ENCODE measurements around the gene PRKAB1.
"Not testable (repeated sequence)": the region's sequence is repeated elsewhere in the genome, so short reads cannot be mapped to it uniquely, and the experiment has no call there.

The PRKAB1 gene, protein sequence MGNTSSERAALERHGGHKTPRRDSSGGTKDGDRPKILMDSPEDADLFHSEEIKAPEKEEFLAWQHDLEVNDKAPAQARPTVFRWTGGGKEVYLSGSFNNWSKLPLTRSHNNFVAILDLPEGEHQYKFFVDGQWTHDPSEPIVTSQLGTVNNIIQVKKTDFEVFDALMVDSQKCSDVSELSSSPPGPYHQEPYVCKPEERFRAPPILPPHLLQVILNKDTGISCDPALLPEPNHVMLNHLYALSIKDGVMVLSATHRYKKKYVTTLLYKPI

DNA sequence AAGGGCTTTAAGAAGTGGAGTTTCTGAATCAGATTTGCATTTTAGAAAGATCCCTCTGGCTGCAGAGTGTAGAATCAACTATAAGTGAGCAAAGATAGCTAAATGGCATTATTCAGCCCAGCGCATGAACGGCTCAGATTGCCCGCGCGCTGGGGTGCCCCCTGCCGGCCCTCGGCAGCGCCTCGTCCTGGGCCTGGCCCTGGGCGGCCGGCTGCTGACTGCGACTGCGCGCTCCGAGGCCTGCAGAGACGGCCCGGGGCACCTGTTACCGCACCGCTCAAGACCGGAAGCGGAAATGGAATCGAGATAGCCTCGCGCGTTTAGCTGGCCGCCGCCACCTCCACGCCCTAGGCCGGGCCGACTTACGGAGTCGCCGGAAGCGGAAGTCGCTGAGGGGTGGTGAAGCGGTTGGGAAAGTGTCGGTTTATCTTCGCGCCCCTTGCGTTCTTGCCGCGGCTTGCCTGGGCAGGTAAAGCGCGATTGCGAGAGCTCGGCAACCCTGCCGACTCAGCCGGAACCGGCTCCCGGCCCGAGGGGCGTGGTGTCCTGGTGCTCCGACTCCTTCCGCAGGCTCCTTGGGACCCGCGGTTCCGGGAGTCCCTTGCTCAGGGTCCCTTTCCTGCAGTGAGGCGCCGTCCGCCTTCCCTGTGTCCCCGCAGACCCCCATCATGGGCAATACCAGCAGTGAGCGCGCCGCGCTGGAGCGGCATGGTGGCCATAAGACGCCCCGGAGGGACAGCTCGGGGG, at the start of gene PRKAB1:
Gene PRKAB1, plus strand, starts transcription at position 557 of the 747 bp plus-strand sequence. Its CDS starts 112 bp downstream, at position 669.
- DNase-seq (ENCODE audit: low read depth), result peak; percentile 77
- peak within 1 kb of the TSS; percentile 100 for H3K4me3 ChIP-seq (ENCODE audit: control insufficient read depth, low read depth, low read length)
- TF ChIP-seq, protein P1, sequence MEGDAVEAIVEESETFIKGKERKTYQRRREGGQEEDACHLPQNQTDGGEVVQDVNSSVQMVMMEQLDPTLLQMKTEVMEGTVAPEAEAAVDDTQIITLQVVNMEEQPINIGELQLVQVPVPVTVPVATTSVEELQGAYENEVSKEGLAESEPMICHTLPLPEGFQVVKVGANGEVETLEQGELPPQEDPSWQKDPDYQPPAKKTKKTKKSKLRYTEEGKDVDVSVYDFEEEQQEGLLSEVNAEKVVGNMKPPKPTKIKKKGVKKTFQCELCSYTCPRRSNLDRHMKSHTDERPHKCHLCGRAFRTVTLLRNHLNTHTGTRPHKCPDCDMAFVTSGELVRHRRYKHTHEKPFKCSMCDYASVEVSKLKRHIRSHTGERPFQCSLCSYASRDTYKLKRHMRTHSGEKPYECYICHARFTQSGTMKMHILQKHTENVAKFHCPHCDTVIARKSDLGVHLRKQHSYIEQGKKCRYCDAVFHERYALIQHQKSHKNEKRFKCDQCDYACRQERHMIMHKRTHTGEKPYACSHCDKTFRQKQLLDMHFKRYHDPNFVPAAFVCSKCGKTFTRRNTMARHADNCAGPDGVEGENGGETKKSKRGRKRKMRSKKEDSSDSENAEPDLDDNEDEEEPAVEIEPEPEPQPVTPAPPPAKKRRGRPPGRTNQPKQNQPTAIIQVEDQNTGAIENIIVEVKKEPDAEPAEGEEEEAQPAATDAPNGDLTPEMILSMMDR (IDR thresholded peaks at IDR 0.05; ENCODE audit: control insufficient read depth, insufficient read depth, low read depth, low read length, missing control alignments), result peak; percentile 73

DNA sequence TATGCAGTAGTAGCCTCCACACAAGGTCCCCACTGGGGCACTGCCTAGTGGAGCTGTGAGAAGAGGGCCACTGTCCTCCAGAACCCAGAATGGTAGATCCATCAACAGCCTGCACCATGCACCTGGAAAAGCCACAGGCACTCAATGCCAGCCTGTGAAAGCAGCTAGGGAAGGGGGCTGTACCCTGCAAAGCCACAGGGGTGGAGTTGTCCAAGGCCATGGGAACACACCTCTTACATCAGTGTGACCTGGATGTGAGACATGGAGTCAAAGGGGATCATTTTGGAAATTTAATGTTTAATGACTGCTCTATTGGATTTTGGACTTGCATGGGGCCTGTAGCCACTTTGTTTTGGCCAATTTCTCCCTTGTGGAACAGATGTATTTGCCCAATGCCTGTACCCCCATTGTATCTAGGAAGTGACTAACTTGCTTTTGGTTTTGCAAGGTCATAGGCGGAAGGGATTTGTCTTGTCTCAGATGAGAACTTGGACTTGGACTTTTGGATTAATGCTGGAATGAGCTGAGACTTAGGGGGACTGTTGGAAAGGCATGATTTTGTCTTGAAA, 49.5 kb upstream of the PRKAB1 start:
- not testable (repeated sequence) for DNase-seq (ENCODE audit: low read depth); H3K4me3 ChIP-seq (ENCODE audit: control insufficient read depth, low read depth, low read length)

DNA sequence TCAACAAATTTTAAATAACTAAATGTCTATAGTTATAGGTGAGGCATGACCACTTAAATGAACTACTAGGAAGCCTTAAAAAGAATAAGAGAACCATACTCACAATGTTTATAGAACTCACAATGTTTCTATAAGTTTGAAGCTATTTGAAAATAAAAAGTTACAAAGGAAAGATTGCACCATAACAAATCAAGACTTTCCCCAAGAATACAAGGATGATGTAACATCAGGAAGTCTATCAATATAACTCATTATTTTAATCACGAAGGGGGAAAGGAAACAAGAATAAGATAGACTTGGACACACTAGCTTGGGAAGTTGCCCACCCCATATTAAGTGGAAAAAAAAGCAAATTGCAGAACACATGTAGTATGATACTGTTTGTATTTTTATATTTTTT, 47.4 kb upstream of the PRKAB1 start:
- DNase-seq (ENCODE audit: low read depth), result no peak
- TF ChIP-seq, protein P1 (IDR thresholded peaks at IDR 0.05; ENCODE audit: control insufficient read depth, insufficient read depth, low read depth, low read length, missing control alignments), result no peak
- no peak overlapping the region for H3K4me3 ChIP-seq (ENCODE audit: control insufficient read depth, low read depth, low read length)

DNA sequence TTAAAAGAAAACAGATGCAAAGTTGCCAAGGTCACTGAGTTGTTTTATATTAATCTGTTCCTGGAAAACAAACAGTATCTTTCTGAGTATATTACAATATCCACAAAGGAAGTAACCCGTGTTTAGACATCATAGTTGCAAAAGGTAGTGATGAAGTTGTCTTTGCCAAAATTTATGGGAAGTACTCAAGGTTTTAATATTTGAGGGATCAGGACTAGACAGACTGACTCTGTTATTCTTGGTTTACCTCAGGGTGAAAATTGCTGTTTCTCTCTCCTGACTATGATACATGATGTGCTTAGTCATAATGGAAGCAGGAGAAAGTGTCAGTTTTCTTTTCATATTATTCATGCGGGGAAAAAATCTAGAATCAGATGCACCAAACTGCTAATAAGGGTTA, 46.1 kb upstream of the PRKAB1 start:
- TF ChIP-seq, protein P1 (IDR thresholded peaks at IDR 0.05; ENCODE audit: control insufficient read depth, insufficient read depth, low read depth, low read length, missing control alignments), result no peak
- H3K4me3 ChIP-seq (ENCODE audit: control insufficient read depth, low read depth, low read length), result no peak overlapping the region
- no peak for DNase-seq (ENCODE audit: low read depth)

DNA sequence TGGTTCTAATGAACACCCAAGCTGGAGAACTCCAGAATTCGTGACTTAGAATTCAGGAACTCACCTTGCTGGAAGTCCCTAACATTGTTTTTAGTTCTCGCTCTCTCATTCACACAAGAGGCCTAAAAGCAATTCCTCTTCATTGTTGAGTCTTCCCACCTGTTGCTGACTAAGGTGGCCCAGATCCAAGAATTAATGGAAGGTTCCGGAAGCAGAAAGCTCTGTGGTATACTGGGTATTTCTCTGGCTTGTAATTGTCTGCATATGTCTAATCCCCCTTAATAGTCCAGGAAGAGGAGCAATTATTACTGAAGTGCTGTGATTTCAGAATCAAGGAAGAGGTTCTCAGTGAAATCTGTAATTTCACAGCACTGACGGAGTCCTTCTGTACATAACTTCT, 43.0 kb upstream of the PRKAB1 start:
- H3K4me3 ChIP-seq (ENCODE audit: control insufficient read depth, low read depth, low read length), result no peak overlapping the region
- TF ChIP-seq, protein P1 (IDR thresholded peaks at IDR 0.05; ENCODE audit: control insufficient read depth, insufficient read depth, low read depth, low read length, missing control alignments), result no peak
- DNase-seq (ENCODE audit: low read depth), result no peak

DNA sequence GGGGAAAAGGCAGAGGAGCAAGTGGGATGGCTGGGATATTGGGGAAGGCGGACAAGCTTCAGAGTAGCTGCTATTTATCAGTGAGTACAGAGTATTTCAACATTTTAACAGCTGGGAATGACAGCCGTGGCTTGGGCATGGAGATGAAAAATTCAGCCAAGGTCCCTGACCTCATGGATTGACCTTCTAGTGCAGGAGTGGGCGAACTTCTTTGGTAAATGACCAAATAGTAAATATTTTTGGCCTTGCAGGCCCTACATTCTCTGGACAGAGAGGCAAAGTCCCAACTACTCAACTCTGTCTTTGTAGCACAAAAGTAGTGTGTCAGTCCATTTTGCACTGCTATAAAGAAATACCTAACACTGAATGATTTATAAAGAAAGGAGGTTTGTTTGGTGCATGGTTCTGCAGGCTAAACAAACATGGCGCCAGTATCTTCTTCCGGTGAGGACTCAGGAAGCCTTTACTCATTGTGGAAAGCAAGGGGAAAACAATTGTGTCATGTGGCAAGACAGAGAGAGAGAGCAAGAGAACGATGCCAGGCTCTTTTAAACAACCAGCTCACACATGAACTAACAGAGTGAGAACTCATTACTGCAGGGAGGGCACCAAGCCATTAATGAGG, 40.8 kb upstream of the PRKAB1 start:
- TF ChIP-seq, protein P1 (IDR thresholded peaks at IDR 0.05; ENCODE audit: control insufficient read depth, insufficient read depth, low read depth, low read length, missing control alignments), result no peak
- no peak overlapping the region for H3K4me3 ChIP-seq (ENCODE audit: control insufficient read depth, low read depth, low read length)
- no peak for DNase-seq (ENCODE audit: low read depth)

Data from AG09309 (cell line).